Neural progenitor cell (in vitro differentiated cells): ENCODE data around the gene FOLH1.

ENCODE experiments used
- CTCF ChIP-seq: fragments of 200-600 bp; sonication (generic); IDR thresholded peaks from 2 replicates; pipeline ENCODE4 v1.5.1; 2017; ENCODE audit warnings: antibody characterized with exemption, mild to moderate bottlenecking
- EZH2 ChIP-seq: fragments of 200-600 bp; sonication (generic); IDR thresholded peaks from 2 replicates; pipeline ENCODE4 v1.6.1; 2017; ENCODE audit warnings: antibody characterized with exemption, mild to moderate bottlenecking, moderate library complexity
- EZH2phosphoT487 ChIP-seq: fragments of 200-600 bp; sonication (generic); IDR thresholded peaks from 2 replicates; pipeline ENCODE4 v1.6.1; 2017; ENCODE audit warnings: antibody characterized with exemption

GRCh38 chr11:49208006-49208721 is at the start of gene FOLH1:
- no peak for TF ChIP-seq CTCF
- no peak for TF ChIP-seq EZH2
- no peak for TF ChIP-seq EZH2phosphoT487
